B cell (primary cell): ENCODE measurements around the gene RRP1. TPM values are rescaled to one million over a fixed set of nuclear protein-coding genes. Genes with fewer than 3 reads are reported as not detected.
A peak's percentile ranks its signal among the peaks of the same experiment; 100 is the strongest.

ENCODE experiments used
- ATAC-seq: fragments of 200-7000 bp; cut with Tn5 transposase; one replicate; pipeline ENCODE4 v1.10.0; 2021; ENCODE audit warnings: low read depth, mild to moderate bottlenecking, moderate number of reproducible peaks, moderate library complexity
- CTCF ChIA-PET: fragments of 350-600 bp; sonication (Branson Sonifier 250); formaldehyde crosslinking; loops from one replicate; lab custom pipeline; 2021; ENCODE audit warnings: antibody characterized with exemption, inconsistent platforms; lab: Charles Lee
- POLR2A ChIA-PET: fragments of 350-600 bp; sonication (Branson Sonifier 250); formaldehyde crosslinking; loops from one replicate; lab custom pipeline; 2021; ENCODE audit warnings: antibody characterized with exemption; lab: Charles Lee
- DNase-seq: peaks from one replicate; pipeline ENCODE4 v3.0.0; 2013
- H2AFZ ChIP-seq: 2 replicates; pipeline ENCODE4 v1.6.1; 2012; ENCODE audit warnings: mild to moderate bottlenecking, low read depth, low read length; ENCODE audit not compliant: insufficient read depth, poor library complexity, severe bottlenecking
- H3K27ac ChIP-seq, 2 donors: 1 replicate in 1 of 2; 2 replicates in 1 of 2; pipeline ENCODE4 v1.5.1; 2012 to 2013; ENCODE audit warnings: low read length in 2 of 2, mild to moderate bottlenecking in 2 of 2, moderate library complexity in 1 of 2
- H3K27me3 ChIP-seq, 4 experiments: fragments of 200-600 bp in 1 of 4; sonication (generic) in 1 of 4; replicated peaks in 1 of 4; 1 replicate in 2 of 4; 2 replicates in 2 of 4; pipeline versions ENCODE4 v1.6.1 to v1.7.0; 2013 to 2016; ENCODE audit warnings: low read length in 3 of 4, mild to moderate bottlenecking in 2 of 4, mixed read lengths in 1 of 4, moderate library complexity in 1 of 4; ENCODE audit not compliant: insufficient read depth in 4 of 4, control insufficient read depth in 3 of 4; ENCODE audit errors: control extremely low read depth in 1 of 4
- H3K36me3 ChIP-seq, 2 experiments: replicated peaks in 1 of 2; 1 replicate in 1 of 2; 2 replicates in 1 of 2; pipeline versions ENCODE4 v1.6.1 to v1.7.1; 2013; ENCODE audit warnings: low read length in 1 of 2; ENCODE audit not compliant: insufficient read depth in 2 of 2, control insufficient read depth in 1 of 2; ENCODE audit errors: control extremely low read depth in 1 of 2, extremely low read depth in 1 of 2
- H3K4me1 ChIP-seq, 2 donors: fragments of 200-600 bp in 1 of 2; sonication (generic) in 1 of 2; 1 replicate in 1 of 2; 2 replicates in 1 of 2; pipeline versions ENCODE4 v1.5.1 to v1.6.1; 2013 to 2017; ENCODE audit warnings: low read length in 2 of 2; ENCODE audit not compliant: control insufficient read depth in 2 of 2, insufficient read depth in 2 of 2
- H3K4me2 ChIP-seq: replicated peaks from 2 replicates; pipeline ENCODE3; 2012; ENCODE audit warnings: mild to moderate bottlenecking, low read depth, low read length; ENCODE audit not compliant: poor library complexity, severe bottlenecking
- H3K4me3 ChIP-seq, 5 experiments: fragments of 200-600 bp in 1 of 5; sonication (generic) in 1 of 5; 1 replicate in 3 of 5; 2 replicates in 2 of 5; pipeline versions ENCODE4 v1.5.1 to v1.7.0; 2011 to 2016; ENCODE audit warnings: low read length in 4 of 5, mild to moderate bottlenecking in 4 of 5, low read depth in 2 of 5, control low read depth in 1 of 5, moderate library complexity in 1 of 5; ENCODE audit not compliant: insufficient read depth in 1 of 5; ENCODE audit errors: control extremely low read depth in 1 of 5, extremely low read depth in 1 of 5
- H3K79me2 ChIP-seq: fragments of 200-600 bp; sonication (generic); one replicate; pipeline ENCODE4 v1.6.0; 2016; ENCODE audit warnings: low read length; ENCODE audit not compliant: control insufficient read depth, insufficient read depth
- H3K9ac ChIP-seq: fragments of 200-600 bp; sonication (generic); 2 replicates; pipeline ENCODE4 v1.6.1; 2017; ENCODE audit warnings: mild to moderate bottlenecking, low read length, moderate library complexity
- H3K9me3 ChIP-seq, 3 donors: one replicate each; pipeline versions ENCODE4 v1.6.1 to v1.7.1; 2013; ENCODE audit warnings: low read length in 2 of 3; ENCODE audit not compliant: control insufficient read depth in 2 of 3, insufficient read depth in 1 of 3; ENCODE audit errors: control extremely low read depth in 1 of 3
- H4K20me1 ChIP-seq: 2 replicates; pipeline ENCODE4 v1.6.0; 2012; ENCODE audit warnings: mild to moderate bottlenecking, low read length; ENCODE audit not compliant: insufficient read depth, control insufficient read depth, poor library complexity, severe bottlenecking
- H3K27ac Mint-ChIP-seq: one replicate; pipeline ENCODE4 v1.8.0; 2021; ENCODE audit warnings: mixed read lengths
- H3K27me3 Mint-ChIP-seq: one replicate; pipeline ENCODE4 v1.8.0; 2021; ENCODE audit warnings: mixed read lengths
- H3K4me1 Mint-ChIP-seq: one replicate; pipeline ENCODE4 v1.8.0; 2021; ENCODE audit warnings: mixed read lengths
- H3K4me3 Mint-ChIP-seq: one replicate; pipeline ENCODE4 v1.8.0; 2021; ENCODE audit warnings: mixed read lengths
- H3K9me3 Mint-ChIP-seq: one replicate; pipeline ENCODE4 v1.8.0; 2022; ENCODE audit warnings: mixed read lengths; ENCODE audit not compliant: insufficient read depth
- EZH2 ChIP-seq: IDR thresholded peaks from 2 replicates; pipeline ENCODE4 v1.6.1; 2012; ENCODE audit warnings: borderline replicate concordance, low read depth, mild to moderate bottlenecking, moderate library complexity, low read length; ENCODE audit not compliant: insufficient read depth, poor library complexity, severe bottlenecking
- WGBS: methylation state at CpG from one replicate; pipeline ENCODE4 v1.1.5; 2013; ENCODE audit warnings: missing lambda C conversion rate; ENCODE audit not compliant: insufficient coverage; 5-methylcytosine and 5-hydroxymethylcytosine counted together
- intact Hi-C: fragments of 100-400 bp; cut with micrococcal nuclease; formaldehyde crosslinking; loops from one replicate; pipeline ENCODE4 v1.10.0; 2022
- polyA plus RNA-seq: library from polyadenylated mRNA; depleted of rRNA; stranded (reverse); fragments of >200 nt; gene quantifications from 2 replicates; pipeline ENCODE4 v1.2.3, GENCODE V29; 2012
- total RNA-seq, 2 donors: library from RNA; stranded (reverse); fragments of 120-200 nt in 1 of 2; gene quantifications; 1 replicate in 1 of 2; 2 replicates in 1 of 2; pipeline versions ENCODE4 v1.2.3 to v1.2.4, GENCODE V29; 2013 to 2022
- TF ChIP-seq, protein P1 (sequence below): fragments of 200-600 bp; IDR thresholded peaks from one replicate; pipeline ENCODE4 v1.8.0; 2022; ENCODE audit warnings: antibody characterized with exemption, mild to moderate bottlenecking

RRP1 gene
- total and polyA plus RNA-seq, 2 donors (not counting 1 experiment from before 2014, with no cell fraction given): 9.6 to 27.8 TPM

DNA sequence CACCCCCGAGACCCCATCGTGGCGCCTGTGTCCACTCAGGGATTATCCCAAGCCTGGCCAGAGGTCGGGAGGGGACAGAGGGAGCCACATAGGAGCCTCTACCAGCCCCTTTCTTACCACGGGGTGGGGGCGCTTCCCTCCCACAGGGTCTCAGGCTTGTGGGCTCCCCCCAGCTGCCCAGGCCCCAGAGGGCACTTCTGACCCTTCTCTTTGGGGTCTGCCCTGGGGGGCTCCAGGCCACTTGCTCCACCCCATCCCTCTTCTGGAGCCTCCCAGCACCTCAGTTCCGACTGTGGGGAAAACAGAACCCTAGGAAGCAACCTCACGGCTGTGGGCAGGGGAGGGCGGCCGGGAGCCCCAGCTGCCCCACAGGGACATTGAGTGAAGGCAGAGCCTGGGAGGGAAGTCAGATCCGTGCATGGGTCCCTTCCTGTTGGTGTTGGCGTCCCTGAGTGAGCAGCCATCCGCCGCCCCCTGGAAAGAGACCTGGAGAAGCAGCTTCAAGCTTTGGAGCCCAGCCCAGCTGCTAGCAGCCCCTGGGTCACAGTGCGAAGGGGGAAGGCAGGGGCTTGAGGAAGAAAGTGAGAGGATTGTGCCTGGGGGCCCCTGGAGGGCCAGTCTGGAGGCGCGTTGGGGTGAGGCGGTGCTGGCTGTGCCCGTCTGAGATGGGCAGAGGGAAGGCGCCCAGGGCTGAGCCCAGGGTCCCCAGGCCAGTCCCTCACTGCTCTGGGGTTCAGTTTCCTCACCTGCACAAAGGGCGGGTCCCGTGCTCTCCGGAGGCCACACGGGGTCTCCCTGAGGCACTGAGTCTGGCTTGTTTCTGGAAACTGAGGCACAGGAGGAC lies 22.1 kb downstream of the RRP1 start:
- TF ChIP-seq EZH2: no peak
- TF ChIP-seq, protein P1, sequence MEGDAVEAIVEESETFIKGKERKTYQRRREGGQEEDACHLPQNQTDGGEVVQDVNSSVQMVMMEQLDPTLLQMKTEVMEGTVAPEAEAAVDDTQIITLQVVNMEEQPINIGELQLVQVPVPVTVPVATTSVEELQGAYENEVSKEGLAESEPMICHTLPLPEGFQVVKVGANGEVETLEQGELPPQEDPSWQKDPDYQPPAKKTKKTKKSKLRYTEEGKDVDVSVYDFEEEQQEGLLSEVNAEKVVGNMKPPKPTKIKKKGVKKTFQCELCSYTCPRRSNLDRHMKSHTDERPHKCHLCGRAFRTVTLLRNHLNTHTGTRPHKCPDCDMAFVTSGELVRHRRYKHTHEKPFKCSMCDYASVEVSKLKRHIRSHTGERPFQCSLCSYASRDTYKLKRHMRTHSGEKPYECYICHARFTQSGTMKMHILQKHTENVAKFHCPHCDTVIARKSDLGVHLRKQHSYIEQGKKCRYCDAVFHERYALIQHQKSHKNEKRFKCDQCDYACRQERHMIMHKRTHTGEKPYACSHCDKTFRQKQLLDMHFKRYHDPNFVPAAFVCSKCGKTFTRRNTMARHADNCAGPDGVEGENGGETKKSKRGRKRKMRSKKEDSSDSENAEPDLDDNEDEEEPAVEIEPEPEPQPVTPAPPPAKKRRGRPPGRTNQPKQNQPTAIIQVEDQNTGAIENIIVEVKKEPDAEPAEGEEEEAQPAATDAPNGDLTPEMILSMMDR: no peak
- DNase-seq (no peak), ATAC-seq (no peak)
- Histone ChIP-seq H3K4me3 (no peak overlapping the region), H3K4me2 (peak overlapping the region; percentile 50), H3K27me3 (peaks cover 0 to 25% (median 5%) of the 10 kb centered on the region in 4 experiments), H3K27ac (no peak overlapping the region), H3K36me3 (no peaks in the 10 kb centered on the region), H3K4me1 (peaks cover 13 to 25% of the 10 kb centered on the region in 2 donors), H3K9me3 (no peaks in the 10 kb centered on the region), H2AFZ (no peak overlapping the region), H3K79me2 (peaks cover 27% of the 10 kb centered on the region), H4K20me1 (peaks cover 40% of the 10 kb centered on the region), H3K9ac (no peak overlapping the region)
- peaks cover 20% of the 10 kb centered on the region for H3K4me1 Mint-ChIP-seq
- H3K9me3 Mint-ChIP-seq: no peaks in the 10 kb centered on the region
- intact Hi-C loops: loop anchor here (1.0 to 10.0 kb wide), 2 partner anchors 128 to 673 kb away; no protein-coding TSS in a partner anchor
- peaks cover 7% of the 10 kb centered on the region for H3K27me3 Mint-ChIP-seq
- H3K27ac Mint-ChIP-seq: no peak overlapping the region
- no peak overlapping the region for H3K4me3 Mint-ChIP-seq
- ChIA-PET POLR2A (no interaction called here), CTCF (interaction anchor here (0.7 to 3.8 kb wide), 14 partner anchors 12 to 1317 kb away, joined by 3 to 46 read pairs (median 4); no protein-coding TSS in a partner anchor)
- 88% methylated on average over 23 of the region's 24 CpGs for WGBS
